Kidney epithelial cell (primary cell): ENCODE results near the gene ABCA13. TPM values are rescaled to one million over a fixed set of nuclear protein-coding genes. Genes with fewer than 3 reads are reported as not detected.

Source experiments
- DNase-seq: peaks from one replicate; pipeline ENCODE4 v3.0.0-alpha.2; 2010; ENCODE audit warnings: low read depth
- H3K27me3 ChIP-seq: 2 replicates; pipeline ENCODE4 v1.6.0; 2011; ENCODE audit warnings: low read length; ENCODE audit not compliant: control insufficient read depth, insufficient read depth
- H3K36me3 ChIP-seq: 2 replicates; pipeline ENCODE4 v1.5.1; 2011; ENCODE audit warnings: low read length; ENCODE audit not compliant: control insufficient read depth, insufficient read depth
- H3K4me3 ChIP-seq: 2 replicates; pipeline ENCODE4 v1.5.1; 2011; ENCODE audit warnings: low read depth, mild to moderate bottlenecking, control low read depth, low read length
- CTCF ChIP-seq: IDR thresholded peaks from 2 replicates; pipeline ENCODE4 v1.5.1; 2011; ENCODE audit warnings: mild to moderate bottlenecking, moderate library complexity, low read length, control low read depth, inconsistent platforms; ENCODE audit not compliant: insufficient read depth, poor library complexity, severe bottlenecking
- total RNA-seq: library from RNA; depleted of rRNA; stranded (reverse); fragments of >200 nt; gene quantifications from 2 replicates; pipeline ENCODE4 v1.2.3, GENCODE V29; 2015

ABCA13 gene
- total RNA-seq, 1 donor from 2014 or later: 0.71 TPM

GRCh38 chr7:48472640-48473039 lies 301.4 kb downstream of the ABCA13 start:
- no peak for TF ChIP-seq CTCF
- no peak for DNase-seq

GRCh38 chr7:48473205-48473865 lies 302.1 kb downstream of the ABCA13 start:
- no peak for DNase-seq
- Histone ChIP-seq H3K36me3 (no peaks in the 10 kb centered on the region), H3K27me3 (no peaks in the 10 kb centered on the region), H3K4me3 (no peak overlapping the region)
- TF ChIP-seq CTCF: no peak

More at GRCh38 chr7:48472640-48473039, 301.4 kb downstream of the ABCA13 start:
- Histone ChIP-seq H3K4me3 (no peak overlapping the region), H3K27me3 (no peaks in the 10 kb centered on the region), H3K36me3 (no peaks in the 10 kb centered on the region)

GRCh38 chr7:48481235-48481634 lies 310.0 kb downstream of the ABCA13 start:
- Histone ChIP-seq H3K27me3 (no peaks in the 10 kb centered on the region), H3K4me3 (no peak overlapping the region), H3K36me3 (no peaks in the 10 kb centered on the region)
- TF ChIP-seq CTCF: no peak
- DNase-seq: no peak

GRCh38 chr7:48497521-48497920 lies 326.3 kb downstream of the ABCA13 start:
- no peak for DNase-seq
- TF ChIP-seq CTCF: no peak
- H3K36me3 ChIP-seq: no peaks in the 10 kb centered on the region
- H3K4me3 ChIP-seq: no peak overlapping the region
- no peaks in the 10 kb centered on the region for H3K27me3 ChIP-seq

GRCh38 chr7:48502021-48502420 lies 330.8 kb downstream of the ABCA13 start:
- H3K27me3 ChIP-seq: no peaks in the 10 kb centered on the region
- H3K4me3 ChIP-seq: no peak overlapping the region
- H3K36me3 ChIP-seq: no peaks in the 10 kb centered on the region
- no peak for TF ChIP-seq CTCF
- no peak for DNase-seq

GRCh38 chr7:48505051-48505450 lies 333.8 kb downstream of the ABCA13 start:
- Histone ChIP-seq H3K36me3 (no peaks in the 10 kb centered on the region), H3K27me3 (no peaks in the 10 kb centered on the region), H3K4me3 (no peak overlapping the region)
- DNase-seq: no peak
- TF ChIP-seq CTCF: no peak
